Gastrocnemius medialis (tissue), 4 donors: ENCODE measurements around the gene CMC1. TPM values are rescaled to one million over a fixed set of nuclear protein-coding genes. Genes with fewer than 3 reads are reported as not detected.

Experiments used
- ATAC-seq, 2 donors: fragments of 150-250 bp; one replicate each; pipeline ENCODE4 v1.9.1; 2016
- DNase-seq, 2 donors: peaks; one replicate each; pipeline ENCODE4 v3.0.0-alpha.2; 2019
- H3K27ac ChIP-seq, 4 donors: fragments of 200-600 bp; sonication (generic); 1 replicate in 1 of 4; 2 replicates in 3 of 4; pipeline ENCODE4 v1.5.1; 2016 to 2018; ENCODE audit warnings: mild to moderate bottlenecking in 2 of 4, moderate library complexity in 1 of 4
- H3K27me3 ChIP-seq, 3 donors: fragments of 200-600 bp; sonication (generic) in 2 of 3; 1 replicate in 1 of 3; 2 replicates in 2 of 3; pipeline versions ENCODE4 v1.5.1 to v1.6.0; 2016 to 2019; ENCODE audit warnings: mild to moderate bottlenecking in 1 of 3, moderate library complexity in 1 of 3
- H3K36me3 ChIP-seq, 2 donors: fragments of 200-600 bp; sonication (generic) in 1 of 2; one replicate each; pipeline ENCODE4 v1.5.1; 2017 to 2018
- H3K4me1 ChIP-seq, 2 donors: fragments of 200-600 bp; sonication (generic) in 1 of 2; one replicate each; pipeline ENCODE4 v1.5.1; 2016 to 2017; ENCODE audit warnings: mild to moderate bottlenecking in 2 of 2
- H3K4me3 ChIP-seq, 4 donors: fragments of 200-600 bp; sonication (generic) in 3 of 4; 1 replicate in 1 of 4; 2 replicates in 3 of 4; pipeline ENCODE4 v1.5.1; 2016 to 2019; ENCODE audit warnings: mild to moderate bottlenecking in 2 of 4
- H3K9me3 ChIP-seq, 3 donors: fragments of 200-600 bp; sonication (generic) in 2 of 3; 1 replicate in 1 of 3; 2 replicates in 2 of 3; pipeline ENCODE4 v1.5.1; 2016 to 2019
- CTCF ChIP-seq, 5 experiments: fragments of 450-650 bp in 3 of 5; fragments of 200-600 bp in 2 of 5; sonication (generic) in 2 of 5; IDR thresholded peaks in 4 of 5; conservative IDR thresholded peaks in 1 of 5; 1 replicate in 4 of 5; 2 replicates in 1 of 5; pipeline ENCODE4 v1.5.1; 2016 to 2019; ENCODE audit warnings: antibody characterized with exemption in 5 of 5, mild to moderate bottlenecking in 3 of 5, moderate library complexity in 3 of 5
- POLR2A ChIP-seq, 2 donors: fragments of 450-650 bp; IDR thresholded peaks; one replicate each; pipeline ENCODE4 v1.6.1; 2017; ENCODE audit warnings: antibody characterized with exemption in 2 of 2, mild to moderate bottlenecking in 2 of 2, moderate library complexity in 2 of 2
- in situ Hi-C, 4 donors: fragments of 200-750 bp; cut with MboI; loops; one replicate each; pipeline versions ENCODE4 v1.15.0 to v1.8.0; 2017; ENCODE audit warnings: low sequenced_read_pairs in 4 of 4
- intact Hi-C: fragments of 100-400 bp; cut with DNase I; formaldehyde crosslinking; loops from one replicate; pipeline ENCODE4 v1.15.1; 2023; ENCODE audit warnings: low total_unique reads
- total RNA-seq, 4 donors: library from RNA; depleted of rRNA; stranded (reverse); fragments of >200 nt; gene quantifications; one replicate each; pipeline versions ENCODE4 v1.1.0 to v1.2.3, GENCODE V29; 2016

The CMC1 gene
- total RNA-seq, 4 donors from 2014 or later: 2.7 to 27.6 (median 18.4) TPM

- TF ChIP-seq POLR2A (IDR thresholded peaks at IDR 0.05) (no peak), CTCF (IDR thresholded peaks at IDR 0.05 in 4 of 5, conservative IDR thresholded peaks at IDR 0.05 in 1 of 5) (no peak)
- in situ Hi-C loops: no loop called here
- Histone ChIP-seq H3K27ac (no peak overlapping the region), H3K4me1 (peaks cover 0 to 8% of the 10 kb centered on the region in 2 donors), H3K4me3 (peak overlapping the region in 1 of 4 donors; percentile 27), H3K36me3 (no peaks in the 10 kb centered on the region), H3K27me3 (no peaks in the 10 kb centered on the region), H3K9me3 (no peaks in the 10 kb centered on the region)
- DNase-seq: no peak
- intact Hi-C loops: no loop called here
- no peak for ATAC-seq
These were observed 53.4 kb downstream of the CMC1 start for GRCh38 chr3:28294667-28295413.

GRCh38 chr3:28295898-28296490, 54.6 kb downstream of the CMC1 start:
- H3K27ac ChIP-seq: no peak overlapping the region
- H3K27me3 ChIP-seq: no peaks in the 10 kb centered on the region
- in situ Hi-C loops (no loop called here), intact Hi-C loops (no loop called here)
- DNase-seq (no peak), ATAC-seq (no peak)
- H3K36me3 ChIP-seq: no peaks in the 10 kb centered on the region
- H3K4me1 ChIP-seq: peaks cover 0 to 9% of the 10 kb centered on the region in 2 donors
- no peaks in the 10 kb centered on the region for H3K9me3 ChIP-seq
- peak overlapping the region in 1 of 4 donors; percentile 27 for H3K4me3 ChIP-seq
- TF ChIP-seq POLR2A (IDR thresholded peaks at IDR 0.05) (no peak), CTCF (IDR thresholded peaks at IDR 0.05 in 4 of 5, conservative IDR thresholded peaks at IDR 0.05 in 1 of 5) (no peak)

DNA sequence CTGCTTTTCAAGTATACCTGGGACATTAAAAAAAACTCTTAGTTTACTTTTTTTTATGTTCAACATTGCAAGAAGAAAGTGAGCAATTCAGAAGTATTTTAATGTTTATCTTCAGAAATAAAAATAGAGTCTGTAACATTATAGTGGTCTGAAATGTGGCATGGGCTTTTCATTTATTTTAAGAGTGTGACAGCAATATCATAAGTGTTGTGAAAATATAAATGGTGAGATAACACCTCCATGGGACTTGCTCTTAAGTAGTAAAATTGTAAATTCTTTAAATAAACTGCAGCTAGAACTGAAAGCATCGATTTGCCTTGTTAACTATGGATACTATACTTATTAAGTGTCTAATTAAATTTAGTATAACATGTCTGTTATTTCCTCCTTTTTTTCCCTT, 58.3 kb downstream of the CMC1 start:
- in situ Hi-C loops: loop anchor here in 1 of 4 donors (25.0 kb wide), 1 partner anchor 587 kb away; the partner anchor contains the start of gene EOMES
- ATAC-seq (no peak), DNase-seq (no peak)
- TF ChIP-seq CTCF (IDR thresholded peaks at IDR 0.05 in 4 of 5, conservative IDR thresholded peaks at IDR 0.05 in 1 of 5): no peak
- TF ChIP-seq POLR2A (IDR thresholded peaks at IDR 0.05): no peak
- Histone ChIP-seq H3K4me1 (peaks cover 0 to 9% of the 10 kb centered on the region in 2 donors), H3K4me3 (no peak overlapping the region), H3K27me3 (no peaks in the 10 kb centered on the region), H3K36me3 (no peaks in the 10 kb centered on the region), H3K27ac (no peak overlapping the region), H3K9me3 (no peaks in the 10 kb centered on the region)
- intact Hi-C loops: no loop called here

- H3K27ac ChIP-seq: no peak overlapping the region
- in situ Hi-C loops (loop anchor here in 1 of 4 donors (25.0 kb wide), 1 partner anchor 588 kb away; the partner anchor contains the start of gene EOMES), intact Hi-C loops (no loop called here)
- no peak overlapping the region for H3K4me3 ChIP-seq
- H3K36me3 ChIP-seq: no peaks in the 10 kb centered on the region
- TF ChIP-seq CTCF (IDR thresholded peaks at IDR 0.05 in 4 of 5, conservative IDR thresholded peaks at IDR 0.05 in 1 of 5): no peak
- TF ChIP-seq POLR2A (IDR thresholded peaks at IDR 0.05): no peak
- DNase-seq: no peak
- H3K27me3 ChIP-seq: no peaks in the 10 kb centered on the region
- no peaks in the 10 kb centered on the region for H3K9me3 ChIP-seq
- peaks cover 0 to 9% of the 10 kb centered on the region in 2 donors for H3K4me1 ChIP-seq
- ATAC-seq: no peak
These were observed 59.0 kb downstream of the CMC1 start for GRCh38 chr3:28300345-28300962.
